NCI-H187 treated with DMSO at 0.1 percent for 48 hours (cell line): ENCODE data around the gene HLA-A.

Experiments used
- DNase-seq: peaks from one replicate; lab custom pipeline; 2025; lab: John Stamatoyannopoulos, UW

HLA-A gene

DNA sequence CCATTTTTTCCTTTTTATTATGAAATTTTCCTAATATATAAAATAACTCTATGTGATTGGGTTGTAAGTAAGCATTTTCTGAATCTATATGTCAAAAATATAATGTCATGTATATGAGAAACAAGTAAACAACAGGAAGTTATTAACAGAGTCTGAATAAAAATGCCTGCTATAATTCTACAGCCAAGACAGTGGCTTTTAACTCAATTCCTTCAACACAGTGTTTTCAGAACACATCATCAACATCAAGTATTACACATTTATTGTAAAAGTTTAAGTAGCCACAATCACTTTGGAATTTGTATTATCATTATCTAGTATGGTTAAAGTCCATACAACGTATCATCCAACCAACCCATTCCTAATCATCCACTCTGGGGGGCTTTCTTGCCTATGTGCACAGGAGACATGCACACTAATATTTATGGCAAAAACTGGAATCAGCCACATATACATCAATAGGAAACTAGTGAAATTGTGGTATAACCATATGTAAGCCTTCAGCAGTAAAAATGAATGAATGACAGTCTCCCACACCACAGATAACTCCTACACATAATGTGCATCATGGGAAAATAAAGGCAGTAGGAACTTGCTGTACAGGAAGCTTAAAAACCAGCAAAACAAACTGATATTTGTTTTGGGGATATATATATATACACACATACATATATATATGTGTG lies 6.9 kb upstream of the HLA-A start:
- DNase-seq = no peak

DNA sequence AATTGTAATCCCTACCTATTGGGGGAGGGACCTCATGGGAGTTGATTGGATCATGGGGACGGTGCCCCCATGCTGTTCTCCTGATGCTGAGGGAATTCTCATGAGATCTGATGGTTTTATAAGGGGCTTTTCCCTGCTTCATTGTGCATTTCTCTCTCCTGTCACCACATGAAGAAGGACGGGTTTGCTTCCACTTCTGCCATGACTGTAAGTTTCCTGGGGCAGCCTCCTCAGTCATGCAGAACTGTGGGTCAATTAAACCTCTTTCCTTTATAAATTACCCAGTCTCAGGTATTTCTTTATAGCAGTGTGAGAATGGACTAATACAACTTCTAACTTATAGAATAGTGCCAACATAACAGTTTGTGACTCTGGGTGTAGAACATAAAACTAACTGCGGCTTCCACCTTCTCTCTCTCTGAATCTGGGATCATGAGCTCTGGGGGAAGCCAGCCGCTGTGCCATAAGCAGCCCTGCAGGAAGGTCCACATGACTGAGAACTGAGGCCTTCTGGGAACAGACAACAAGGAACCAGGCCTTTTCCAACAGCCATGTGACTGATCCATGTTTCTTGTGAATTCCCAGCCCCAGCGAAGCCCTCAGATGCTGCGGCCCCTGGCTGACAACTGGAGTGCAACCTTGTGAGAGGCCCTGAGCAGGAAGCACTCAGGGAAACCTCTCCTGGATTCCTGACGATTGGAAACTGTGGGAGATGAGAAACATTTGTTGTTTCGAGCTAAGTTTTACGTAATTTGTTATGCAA lies 3.4 kb upstream of the HLA-A start:
- no peak for DNase-seq

DNA sequence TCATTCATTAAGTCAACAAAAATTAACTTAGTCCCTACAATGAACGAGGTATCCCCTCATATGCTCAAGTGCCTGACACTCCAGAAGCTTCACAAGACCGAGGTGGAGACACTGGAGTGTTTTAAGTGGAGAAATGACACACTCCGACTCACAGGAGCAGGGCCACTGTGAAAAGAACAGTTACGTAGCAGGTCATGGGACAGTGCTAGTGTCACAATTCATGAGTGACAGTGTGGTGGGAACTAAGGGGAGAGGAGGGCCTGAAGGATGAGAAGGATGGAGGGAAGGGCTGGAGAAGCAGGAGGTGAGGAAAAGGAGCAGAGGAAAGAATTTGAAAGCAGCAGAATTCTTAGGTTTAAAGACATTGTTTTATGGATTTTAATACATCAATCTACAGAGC lies 1.3 kb upstream of the HLA-A start:
- no peak for DNase-seq

DNA sequence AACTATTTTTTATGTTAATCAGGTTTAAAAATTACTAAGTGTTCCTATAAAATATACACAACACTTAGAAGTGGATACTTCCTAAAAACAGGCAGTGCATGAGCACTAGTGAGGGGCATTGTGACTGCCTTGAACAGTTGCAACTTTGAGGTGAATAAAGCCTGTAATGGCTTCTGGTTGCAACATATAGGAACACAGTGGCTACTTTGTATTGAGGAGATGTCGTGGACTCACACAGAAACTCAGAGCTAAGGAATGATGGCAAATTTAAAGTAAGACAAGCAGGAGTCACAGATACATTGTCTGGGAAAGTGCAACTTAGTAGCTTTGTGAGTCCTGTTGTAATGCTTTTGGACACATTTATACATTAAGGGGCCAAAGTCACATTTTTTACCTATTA lies 861 bp upstream of the HLA-A start:
- no peak for DNase-seq

DNA sequence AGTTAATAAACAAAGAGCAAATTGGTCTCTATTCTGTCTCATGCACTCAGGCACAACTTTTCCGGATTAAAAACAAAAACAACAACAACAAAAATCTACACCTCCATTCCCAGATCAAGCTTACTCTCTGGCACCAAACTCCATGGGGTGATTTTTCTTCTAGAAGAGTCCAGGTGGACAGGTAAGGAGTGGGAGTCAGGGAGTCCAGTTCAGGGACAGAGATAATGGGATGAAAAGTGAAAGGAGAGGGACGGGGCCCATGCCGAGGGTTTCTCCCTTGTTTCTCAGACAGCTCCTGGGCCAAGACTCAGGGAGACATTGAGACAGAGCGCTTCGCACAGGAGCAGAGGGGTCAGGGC lies 437 bp upstream of the HLA-A start:
- no peak for DNase-seq

DNA sequence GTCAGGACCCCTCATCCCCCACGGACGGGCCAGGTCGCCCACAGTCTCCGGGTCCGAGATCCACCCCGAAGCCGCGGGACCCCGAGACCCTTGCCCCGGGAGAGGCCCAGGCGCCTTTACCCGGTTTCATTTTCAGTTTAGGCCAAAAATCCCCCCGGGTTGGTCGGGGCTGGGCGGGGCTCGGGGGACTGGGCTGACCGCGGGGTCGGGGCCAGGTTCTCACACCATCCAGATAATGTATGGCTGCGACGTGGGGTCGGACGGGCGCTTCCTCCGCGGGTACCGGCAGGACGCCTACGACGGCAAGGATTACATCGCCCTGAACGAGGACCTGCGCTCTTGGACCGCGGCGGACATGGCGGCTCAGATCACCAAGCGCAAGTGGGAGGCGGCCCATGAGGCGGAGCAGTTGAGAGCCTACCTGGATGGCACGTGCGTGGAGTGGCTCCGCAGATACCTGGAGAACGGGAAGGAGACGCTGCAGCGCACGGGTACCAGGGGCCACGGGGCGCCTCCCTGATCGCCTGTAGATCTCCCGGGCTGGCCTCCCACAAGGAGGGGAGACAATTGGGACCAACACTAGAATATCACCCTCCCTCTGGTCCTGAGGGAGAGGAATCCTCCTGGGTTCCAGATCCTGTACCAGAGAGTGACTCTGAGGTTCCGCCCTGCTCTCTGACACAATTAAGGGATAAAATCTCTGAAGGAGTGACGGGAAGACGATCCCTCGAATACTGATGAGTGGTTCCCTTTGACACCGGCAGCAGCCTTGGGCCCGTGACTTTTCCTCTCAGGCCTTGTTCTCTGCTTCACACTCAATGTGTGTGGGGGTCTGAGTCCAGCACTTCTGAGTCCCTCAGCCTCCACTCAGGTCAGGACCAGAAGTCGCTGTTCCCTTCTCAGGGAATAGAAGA lies 978 bp downstream of the HLA-A start:
- no peak for DNase-seq

DNA sequence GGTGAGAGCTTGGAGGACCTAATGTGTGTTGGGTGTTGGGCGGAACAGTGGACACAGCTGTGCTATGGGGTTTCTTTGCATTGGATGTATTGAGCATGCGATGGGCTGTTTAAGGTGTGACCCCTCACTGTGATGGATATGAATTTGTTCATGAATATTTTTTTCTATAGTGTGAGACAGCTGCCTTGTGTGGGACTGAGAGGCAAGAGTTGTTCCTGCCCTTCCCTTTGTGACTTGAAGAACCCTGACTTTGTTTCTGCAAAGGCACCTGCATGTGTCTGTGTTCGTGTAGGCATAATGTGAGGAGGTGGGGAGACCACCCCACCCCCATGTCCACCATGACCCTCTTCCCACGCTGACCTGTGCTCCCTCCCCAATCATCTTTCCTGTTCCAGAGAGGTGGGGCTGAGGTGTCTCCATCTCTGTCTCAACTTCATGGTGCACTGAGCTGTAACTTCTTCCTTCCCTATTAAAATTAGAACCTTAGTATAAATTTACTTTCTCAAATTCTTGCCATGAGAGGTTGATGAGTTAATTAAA lies 3.0 kb downstream of the HLA-A start:
- DNase-seq = no peak

DNA sequence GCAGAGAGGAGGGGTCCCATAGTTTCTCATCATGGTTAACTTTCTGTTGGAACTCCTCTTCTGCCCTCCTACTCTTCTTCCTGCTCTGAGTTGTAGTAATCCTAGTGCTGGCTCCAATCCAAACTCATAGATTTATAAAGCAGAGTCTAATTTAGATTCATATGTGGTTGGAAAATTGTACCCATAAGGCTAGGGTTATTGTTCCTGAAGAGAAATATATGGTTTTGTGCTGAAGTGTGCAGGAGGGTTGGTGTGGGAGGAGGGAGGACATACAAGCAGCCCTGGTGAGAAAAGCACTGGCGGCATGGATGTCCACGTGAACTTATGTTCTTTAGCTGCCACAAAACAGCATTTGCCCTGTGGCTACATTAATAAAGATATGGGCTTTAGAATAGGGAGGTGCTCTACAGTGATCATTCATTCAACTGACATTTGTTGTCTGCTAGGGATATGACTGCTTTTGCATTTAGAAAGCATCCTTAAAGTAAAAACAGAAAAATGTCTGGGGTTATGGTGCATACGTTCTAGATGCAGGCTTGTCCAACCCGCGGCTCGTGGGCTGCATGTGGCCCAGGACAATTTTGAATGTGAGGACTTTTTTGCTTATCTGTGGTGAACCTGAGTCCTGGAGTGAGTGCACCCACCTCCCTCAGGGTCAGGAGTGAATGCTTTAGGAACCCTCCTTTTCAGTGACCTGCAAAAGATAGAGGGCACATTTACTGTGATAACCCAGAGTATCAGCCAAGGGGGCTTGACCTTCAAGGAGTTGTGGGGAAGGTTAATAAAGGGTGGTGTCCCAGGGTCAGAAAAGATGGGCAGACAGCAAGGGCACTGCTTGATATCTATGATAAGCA lies 4.1 kb downstream of the HLA-A start:
- no peak for DNase-seq

DNA sequence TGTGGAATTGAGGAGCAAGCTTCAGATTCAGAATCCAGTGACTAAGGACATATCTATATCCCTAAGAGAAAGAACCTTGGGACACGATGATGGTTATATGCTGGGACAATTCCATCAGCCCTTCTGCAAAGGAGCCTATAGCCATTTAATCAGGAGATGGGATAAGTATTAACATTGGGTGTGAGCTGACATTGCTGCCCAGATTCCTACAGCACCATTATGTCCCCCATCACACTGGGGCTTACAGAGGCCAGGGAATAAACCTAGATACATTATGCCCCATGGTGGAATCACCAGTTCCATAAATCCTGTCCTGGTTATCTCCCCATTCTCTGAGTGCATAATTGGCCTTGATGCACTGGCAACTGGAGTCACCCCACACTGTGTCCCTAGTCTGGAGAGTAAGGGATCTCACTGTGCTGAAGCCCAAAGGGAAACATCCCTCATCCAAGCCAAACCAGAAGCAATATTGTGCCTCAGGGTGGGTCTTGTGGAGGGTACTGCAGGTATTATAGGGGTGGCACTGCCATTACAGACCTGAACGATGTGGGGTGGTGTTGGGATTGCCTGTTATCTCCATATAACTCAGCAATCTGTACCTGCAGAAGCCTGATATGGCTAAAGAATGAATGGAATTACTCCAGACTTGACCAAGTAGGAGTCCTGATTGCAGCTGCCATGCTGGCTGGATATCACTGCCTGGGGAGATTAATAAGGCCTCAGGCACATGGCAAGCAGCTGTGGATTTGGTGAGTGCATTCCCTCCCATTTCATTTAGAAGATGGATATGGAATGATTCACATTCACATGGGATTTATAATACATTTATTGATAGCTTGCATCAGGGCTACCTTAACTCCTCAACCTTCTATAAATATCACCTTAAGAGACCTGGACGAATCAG lies 5.0 kb downstream of the HLA-A start:
- DNase-seq = no peak

DNA sequence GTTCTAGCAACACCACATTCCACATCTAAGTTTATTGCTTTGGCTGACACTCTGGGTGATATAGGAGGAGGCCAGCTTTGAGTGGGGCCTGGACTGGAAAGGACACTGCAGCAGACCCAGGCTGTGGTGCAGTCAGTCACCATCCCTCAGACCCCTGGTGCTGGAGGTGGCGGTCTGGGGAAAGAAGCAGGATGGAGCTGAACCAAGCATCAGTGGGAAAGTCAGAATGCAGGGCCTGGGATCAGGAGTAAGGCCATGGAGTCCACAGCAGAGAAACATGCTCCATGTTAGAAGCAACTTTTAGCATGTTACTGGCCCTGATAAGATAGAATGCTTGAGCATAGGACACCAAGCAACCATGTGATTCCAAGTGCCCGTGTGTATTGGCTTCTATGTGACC lies 5.9 kb downstream of the HLA-A start:
- no peak for DNase-seq

DNA sequence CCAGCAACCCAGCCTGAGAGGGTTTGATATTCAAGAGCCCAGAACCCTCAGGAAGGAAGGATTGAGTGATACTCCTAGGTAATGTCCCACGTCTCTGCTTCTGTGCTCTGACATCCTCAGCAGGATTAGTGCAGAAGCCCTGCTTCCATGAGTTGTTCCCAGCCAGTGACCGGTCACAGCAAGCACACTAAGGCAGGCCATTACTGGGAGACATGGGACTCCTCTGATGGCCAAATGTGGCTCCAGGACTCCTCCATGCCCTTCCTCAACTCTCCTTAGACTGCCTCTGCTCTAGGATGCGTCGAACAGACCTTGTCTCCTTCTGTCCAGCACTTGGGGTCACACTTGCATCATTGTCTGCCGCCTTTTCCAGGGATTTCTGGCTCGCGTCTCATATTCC lies 7.6 kb downstream of the HLA-A start:
- no peak for DNase-seq

DNA sequence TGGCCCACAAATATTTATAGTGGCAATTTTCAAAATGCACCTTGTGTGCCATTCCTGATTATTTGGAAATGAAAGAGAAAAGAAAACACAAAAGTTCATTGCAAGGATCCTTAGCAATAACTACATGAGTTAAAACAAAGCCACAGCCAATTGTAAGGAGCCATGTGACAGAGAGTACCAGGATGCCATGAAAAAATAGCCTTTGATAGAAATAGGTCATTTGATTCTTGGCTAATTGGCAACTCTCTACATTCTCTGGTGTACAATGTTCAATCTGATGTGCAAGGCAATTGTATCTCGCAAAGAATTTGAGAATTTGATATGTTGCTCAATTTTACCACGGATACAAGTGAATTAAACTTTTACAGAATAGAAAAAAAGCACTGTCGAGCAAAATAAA lies 9.6 kb downstream of the HLA-A start:
- no peak for DNase-seq

DNA sequence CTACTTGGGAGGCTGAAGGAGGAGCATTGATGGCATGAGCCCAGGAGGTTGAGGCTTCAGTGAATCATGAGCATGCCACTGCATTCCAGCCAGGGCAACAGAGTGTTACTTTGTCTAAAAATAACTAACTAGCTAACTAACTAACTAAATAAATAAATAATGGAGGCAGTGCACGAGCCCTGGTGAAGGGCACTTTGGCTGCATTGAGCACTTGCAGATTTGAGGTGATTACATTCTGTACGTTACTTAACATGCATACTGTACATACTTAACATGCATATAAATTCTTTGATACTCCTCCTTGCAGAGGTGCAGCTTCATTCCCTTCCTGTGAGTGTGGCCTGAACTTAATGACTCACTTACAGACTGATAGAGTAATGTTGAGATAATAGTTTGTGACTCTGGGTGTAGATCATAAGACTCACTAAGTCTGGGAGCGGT lies 10.7 kb downstream of the HLA-A start:
- DNase-seq = no peak

DNA sequence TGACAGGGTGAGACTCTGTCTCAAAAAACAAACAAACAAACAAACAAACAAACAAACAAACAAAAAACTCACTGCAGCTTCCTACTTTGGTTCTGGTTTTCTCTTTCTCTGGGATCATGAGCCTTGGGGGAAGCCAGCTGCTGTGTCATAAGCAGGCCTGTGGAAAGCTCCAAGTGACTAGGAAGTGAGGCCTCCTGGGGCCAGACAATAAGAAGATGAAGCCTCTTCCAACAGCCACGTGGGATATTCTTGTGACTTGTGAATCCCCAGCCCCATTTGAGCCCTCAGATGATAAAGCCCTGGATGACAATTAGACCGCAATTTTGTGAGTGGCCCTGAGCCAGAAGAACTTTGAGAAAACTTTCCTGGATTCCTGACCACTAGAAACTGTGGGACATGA lies 11.4 kb downstream of the HLA-A start:
- DNase-seq = no peak

DNA sequence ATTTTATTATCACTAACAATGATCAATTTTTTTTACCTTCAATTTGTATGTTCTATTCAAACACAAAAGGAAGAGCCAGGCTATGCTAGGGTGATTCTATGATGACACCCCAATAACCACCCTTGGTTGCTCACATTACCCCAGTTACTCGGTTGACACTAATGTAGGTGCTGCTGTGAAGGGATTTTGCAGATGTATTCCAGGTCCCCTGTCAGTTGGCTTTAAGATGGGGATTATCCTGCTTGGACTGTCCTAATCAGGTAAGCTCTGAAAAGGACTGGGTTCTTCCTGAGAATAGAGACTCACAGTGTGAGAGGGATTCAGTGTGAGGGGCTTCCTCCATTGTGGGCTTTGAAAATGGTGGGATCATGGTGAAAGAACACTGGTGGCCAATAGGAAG lies 11.9 kb downstream of the HLA-A start:
- DNase-seq = no peak

DNA sequence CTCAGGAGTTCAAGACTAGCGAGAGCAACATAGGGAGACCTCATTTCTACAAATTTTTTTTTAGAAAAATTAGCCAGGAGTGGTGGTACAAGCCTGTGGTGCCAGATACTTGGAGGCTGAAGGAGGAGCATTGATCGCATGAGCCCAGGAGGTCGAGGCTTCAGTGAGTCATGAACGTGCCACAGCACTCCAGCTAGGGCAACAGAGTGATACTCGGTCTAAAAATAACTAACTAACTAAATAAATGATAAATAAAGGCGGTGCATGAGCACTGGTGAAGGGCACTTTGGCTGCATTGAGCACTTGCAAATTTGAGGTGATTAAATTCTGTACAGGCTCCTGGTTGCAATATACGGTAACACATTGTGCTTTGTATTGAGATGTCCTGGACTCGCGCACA lies 13.5 kb downstream of the HLA-A start:
- DNase-seq = no peak

DNA sequence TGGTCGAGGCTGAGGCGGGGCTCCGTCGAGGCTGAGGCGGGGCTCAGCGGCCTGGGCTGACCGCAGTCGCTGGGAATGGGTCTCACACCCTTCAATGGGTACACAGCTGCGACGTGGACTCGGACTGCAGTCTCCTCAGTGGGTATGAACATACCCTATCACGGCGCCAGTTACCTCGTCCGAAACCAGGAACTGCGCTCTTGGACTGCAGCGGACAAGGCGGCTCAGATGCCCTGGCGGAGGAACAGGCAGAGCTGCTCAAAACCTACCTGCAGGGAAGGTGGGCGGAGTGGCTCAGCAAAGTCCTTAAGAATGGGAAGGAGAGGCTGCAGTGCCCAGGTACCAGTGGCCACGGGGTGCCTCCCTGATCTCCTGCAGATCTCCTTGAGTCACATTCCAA lies 14.2 kb downstream of the HLA-A start:
- no peak for DNase-seq

DNA sequence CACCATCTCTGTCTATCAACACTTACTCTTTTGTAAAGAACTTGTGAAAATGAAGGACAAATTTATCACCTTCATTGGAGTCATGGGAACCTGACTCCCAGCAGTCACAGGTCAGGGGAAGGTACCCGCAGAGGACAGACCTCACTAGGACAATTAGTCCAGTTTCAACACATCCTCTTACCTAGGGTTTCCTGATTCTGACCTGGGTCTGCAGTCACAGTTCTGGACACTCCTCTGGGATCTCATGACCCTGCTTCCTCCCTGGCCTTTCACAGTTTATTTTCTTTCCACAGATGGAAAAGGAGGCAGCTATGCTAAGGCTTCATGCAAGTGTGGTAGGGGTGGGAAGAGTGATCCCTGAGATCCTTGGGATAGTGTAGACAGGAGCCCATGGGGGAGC lies 15.7 kb downstream of the HLA-A start:
- DNase-seq = no peak

DNA sequence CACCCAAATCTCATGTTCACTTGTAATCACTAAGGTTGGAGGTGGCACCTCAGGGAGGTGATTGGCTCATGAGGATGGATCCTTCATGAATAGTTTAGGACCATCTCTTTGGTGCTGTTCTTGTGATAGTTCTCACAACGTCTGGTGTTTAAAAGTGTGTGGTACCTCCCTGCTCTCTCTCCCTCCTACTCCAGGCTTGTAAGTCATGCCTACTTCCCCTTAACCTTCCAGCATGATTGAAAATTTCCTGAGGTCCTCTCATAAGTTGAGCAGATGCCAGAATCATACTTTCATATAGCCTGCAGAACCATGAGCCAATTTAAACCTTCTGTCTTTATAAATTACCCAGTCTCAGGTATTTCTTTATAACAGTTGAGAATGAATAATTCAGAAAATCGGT lies 16.6 kb downstream of the HLA-A start:
- DNase-seq = no peak

DNA sequence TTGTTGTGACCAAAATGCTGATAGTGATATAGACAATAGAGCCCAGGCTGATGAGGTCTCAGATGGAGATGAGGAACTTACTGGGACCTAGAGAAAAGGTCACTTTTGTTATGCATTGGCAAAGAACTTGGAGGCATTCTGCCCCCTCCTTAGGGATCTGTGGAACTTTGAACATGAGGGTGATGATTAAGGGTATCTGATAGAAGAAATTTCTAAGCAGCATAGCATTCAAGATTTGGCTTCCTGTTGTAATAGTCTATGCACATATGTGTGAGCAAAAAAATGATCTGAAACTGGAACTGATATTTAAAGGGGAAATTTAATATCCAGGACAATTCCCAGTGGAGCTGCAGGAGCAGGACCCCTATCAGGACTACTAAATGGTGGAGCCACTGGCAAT lies 17.1 kb downstream of the HLA-A start:
- no peak for DNase-seq

DNA sequence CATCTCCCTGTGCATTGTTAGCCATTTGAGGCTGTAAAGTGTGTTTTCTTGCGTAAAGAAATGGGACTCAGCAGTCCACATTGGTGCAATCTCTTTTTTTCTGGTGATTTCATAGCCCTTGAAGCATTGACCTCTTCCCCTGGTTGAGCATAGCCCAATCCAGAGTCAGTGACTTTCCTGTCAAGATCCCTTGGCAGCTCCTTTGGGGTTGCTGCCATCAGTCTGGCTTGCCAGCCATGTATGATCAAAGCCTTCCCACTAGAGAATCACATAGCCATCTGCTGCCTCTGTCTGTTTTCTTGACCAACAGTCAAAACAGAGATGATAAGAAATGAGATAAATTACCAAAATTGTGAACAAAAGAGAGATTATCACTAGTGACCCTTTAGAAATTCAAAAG lies 19.6 kb downstream of the HLA-A start:
- no peak for DNase-seq
